OCI-M2 (cell line): ENCODE results near the gene MXRA8.

Experiments
- DNase-seq: peaks from one replicate; lab custom pipeline; 2025; ENCODE audit not compliant: unreplicated experiment; lab: John Stamatoyannopoulos, UW

Gene MXRA8

DNA sequence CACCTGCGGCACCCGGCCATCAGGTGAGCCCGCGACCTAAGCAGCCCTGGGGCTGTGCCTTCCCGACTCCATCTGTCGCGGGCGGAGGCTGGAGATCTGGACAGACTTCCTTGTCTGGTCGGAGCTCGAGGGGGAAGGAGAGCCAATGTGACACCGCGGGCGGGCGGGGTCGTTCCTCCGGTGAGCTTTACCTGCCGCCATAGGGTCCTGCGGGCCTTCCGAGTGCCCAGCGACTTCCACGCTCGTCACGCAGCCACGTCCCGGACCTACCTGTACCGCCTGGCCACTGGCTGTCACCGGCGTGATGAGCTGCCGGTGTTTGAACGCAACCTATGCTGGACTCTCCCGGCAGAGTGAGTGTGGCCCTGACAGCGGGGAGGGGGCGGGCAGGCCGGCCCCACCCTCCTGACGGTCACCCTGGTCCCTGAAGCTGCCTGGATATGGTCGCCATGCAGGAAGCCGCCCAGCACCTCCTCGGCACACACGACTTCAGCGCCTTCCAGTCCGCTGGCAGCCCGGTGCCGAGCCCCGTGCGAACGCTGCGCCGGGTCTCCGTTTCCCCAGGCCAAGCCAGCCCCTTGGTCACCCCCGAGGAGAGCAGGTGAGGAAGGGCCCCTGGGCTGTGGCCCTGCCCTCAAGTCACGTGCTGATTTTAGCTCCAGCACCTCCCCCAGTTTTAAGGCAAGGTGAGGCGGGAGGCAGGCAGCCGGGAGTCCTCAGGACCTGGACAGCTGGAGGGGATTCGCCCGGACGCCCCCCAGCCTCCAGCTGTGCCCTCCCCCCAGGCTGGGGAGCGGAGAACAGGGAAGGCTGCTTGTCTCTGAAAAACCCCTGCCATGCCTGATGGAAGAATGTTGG lies 48.9 kb downstream of the MXRA8 start:
- DNase-seq: no peak

DNA sequence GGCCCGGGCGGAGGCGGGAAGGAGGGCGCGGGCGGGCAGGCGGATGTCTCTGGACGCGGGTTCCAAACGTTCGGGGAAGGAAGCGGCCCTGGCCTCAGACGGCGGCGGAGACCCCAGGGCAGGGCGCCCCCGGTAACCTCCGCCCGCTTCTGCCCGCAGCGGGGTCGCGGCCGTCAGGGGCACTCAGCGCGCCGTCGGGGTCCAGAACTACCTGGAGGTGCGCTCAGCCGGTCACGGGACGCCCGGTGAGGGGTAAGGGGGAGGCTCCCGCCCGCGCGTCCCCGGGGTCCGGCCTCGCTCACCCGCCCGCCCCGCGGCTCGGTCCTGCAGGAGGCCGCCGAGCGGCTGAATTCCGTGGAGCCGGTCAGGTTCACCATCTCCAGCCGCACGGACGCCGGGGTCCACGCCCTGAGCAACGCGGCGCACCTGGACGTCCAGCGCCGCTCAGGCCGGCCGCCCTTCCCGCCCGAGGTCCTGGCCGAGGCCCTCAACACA lies 49.6 kb downstream of the MXRA8 start:
- DNase-seq: no peak

DNA sequence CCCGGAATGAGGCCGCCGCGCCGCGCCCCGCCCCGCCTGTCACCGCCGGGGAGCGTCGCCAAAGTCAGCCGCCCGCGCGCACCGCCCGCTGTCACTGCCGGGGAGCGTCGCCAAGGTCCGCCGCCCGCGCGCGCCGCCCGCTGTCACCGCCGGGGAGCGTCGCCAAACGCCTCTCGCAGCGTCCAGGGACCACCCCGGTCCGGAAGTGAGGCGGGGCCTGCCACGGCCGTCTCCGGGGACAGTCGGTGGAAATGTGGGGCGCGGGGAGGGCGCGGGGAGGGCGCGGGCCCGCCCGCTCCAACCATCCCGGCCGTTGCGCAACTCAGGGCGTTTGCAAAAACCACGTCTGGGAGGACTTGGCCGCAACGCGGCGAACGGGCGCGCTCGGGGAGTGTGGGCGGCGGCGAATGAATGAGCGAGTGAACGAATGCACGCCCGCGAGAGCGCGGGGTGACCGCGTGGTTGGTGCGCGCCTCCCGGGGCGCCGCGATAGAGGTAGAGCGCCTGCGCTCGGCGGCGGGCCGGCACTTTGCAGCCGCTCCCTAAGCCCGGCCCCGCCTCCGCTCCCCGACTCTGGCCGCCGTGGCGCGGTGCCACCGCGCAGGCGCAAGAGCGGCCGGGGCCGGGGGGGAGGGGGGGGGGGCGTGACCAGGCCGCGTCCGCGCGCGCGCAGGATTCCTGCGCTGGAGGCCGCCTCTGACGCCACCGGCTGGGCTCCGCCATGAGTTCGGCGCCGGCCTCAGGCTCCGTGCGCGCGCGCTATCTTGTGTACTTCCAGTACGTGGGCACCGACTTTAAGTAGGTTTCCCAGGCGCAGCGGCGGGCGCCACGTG lies 50.2 kb downstream of the MXRA8 start, which contains the start of the genes ACAP3 and PUSL1:
Gene ACAP3 (minus strand): TSS at position 8 of the 833 bp plus-strand sequence. CDS start 115 bp downstream, outside the sequence.
Gene PUSL1 (plus strand): TSS at position 675 of the 833 bp plus-strand sequence. CDS start 47 bp downstream, at position 722.
- DNase-seq: peak; percentile 14

GRCh38 chr1:1307261-1307922 lies 51.0 kb downstream of the MXRA8 start:
- no peak for DNase-seq

- DNase-seq: no peak
These were observed 51.6 kb downstream of the MXRA8 start for GRCh38 chr1:1306661-1307260.

DNA sequence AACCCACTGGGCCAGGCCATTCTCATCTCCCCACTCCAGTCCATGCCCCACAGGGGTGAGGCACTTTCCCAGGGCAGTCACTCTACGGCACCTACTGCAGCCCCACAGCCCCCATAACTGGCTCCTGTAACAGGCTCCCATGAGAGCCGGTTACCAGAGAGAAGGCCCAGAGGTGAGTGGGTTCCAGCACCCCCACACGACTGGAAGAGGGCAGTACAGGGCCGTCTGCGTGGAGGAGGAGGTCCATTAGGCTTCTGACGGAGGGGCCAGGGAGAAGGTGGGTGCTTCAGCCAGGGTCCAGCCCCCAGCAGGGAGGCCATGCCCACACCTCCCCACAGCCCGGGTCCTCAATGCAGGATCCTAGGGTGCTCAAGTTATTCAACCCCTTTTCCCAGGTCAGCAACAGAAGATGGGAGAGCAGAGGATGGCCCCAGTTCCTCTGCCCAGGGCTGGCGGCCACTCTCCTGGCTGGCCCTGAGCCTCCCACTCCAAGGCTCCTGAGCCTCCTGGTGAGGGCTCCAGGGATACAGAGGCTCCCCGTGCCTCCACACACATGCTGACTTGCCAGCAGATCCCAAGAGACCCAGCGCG lies 52.2 kb downstream of the MXRA8 start:
- DNase-seq: no peak

- no peak for DNase-seq
These were observed 52.9 kb downstream of the MXRA8 start for GRCh38 chr1:1305300-1306069.

DNA sequence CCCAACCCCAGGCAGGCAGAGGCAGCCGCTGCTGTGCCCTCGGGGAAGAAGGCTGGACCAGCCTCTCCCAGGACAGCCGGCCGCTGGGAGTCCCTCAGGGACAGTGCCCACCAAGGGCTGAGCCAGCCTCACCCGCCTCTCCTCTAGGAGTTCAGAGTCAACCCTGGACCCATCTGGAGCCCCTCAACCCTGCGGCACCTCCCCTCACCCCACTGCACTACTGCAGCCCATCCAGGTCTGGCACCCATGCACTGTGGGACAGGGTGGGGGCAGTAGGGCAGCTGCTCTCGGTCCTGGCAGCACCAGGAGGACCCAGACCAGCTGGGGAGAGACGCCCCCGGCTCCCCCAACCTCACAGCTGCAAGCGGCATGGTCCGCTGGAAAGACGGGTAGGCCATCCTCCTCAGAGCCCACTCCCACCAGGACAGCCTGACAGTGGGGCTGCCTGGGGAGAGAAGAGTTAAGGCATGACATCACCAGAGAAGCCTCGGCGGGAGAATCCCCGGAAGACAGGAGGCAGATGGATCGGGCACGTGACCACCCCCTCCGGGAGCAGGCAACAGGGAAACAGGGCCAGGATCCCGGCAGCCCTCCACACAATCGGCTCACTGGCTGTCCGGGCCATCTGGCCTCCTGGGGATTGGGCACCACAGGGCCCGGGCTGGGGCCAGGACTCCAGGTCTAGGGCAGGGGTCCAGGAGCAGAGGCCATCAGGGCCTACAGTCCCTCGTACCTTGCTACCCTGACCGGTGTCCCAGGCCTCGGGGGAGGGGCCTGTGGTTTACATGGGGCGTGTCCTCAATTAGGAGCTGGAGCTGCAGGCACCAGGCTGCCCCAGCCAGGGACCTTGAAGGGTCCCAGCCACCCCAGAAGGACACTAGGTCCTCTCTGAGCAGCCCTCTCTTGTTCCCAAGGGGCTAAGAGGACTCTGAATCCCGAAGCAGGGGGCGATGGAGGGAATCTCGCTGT lies 53.7 kb downstream of the MXRA8 start:
- DNase-seq: no peak

- no peak for DNase-seq
These were observed 54.6 kb downstream of the MXRA8 start for GRCh38 chr1:1303736-1304135.

GRCh38 chr1:1302951-1303509 lies 55.3 kb downstream of the MXRA8 start:
- DNase-seq: no peak
